ENCODE measurements around the gene ERMARD. TPM values are rescaled to one million over a fixed set of nuclear protein-coding genes. Genes with fewer than 3 reads are reported as not detected.

ERMARD gene
- polyA plus RNA-seq, 2 donors, result 18.4 to 49.9 TPM

GRCh38 chr6:169798764-169799473 is 47.5 kb downstream of the ERMARD start:
- Histone ChIP-seq H3K9me3 (ENCODE audit: control insufficient read depth in 2 of 2, insufficient read depth in 1 of 2, low read depth in 1 of 2, low read length in 1 of 2) (no peaks in the 10 kb centered on the region), H3K36me3 (ENCODE audit: control insufficient read depth in 2 of 2, insufficient read depth in 2 of 2, low read length in 1 of 2) (no peaks in the 10 kb centered on the region), H3K4me1 (ENCODE audit: control insufficient read depth in 2 of 2, insufficient read depth in 2 of 2, low read length in 1 of 2) (peaks cover 0 to 3% of the 10 kb centered on the region in 2 donors), H3K4me3 (ENCODE audit: low read depth in 1 of 2, low read length in 2 of 2) (no peak overlapping the region), H3K27ac (ENCODE audit: low read depth in 2 of 2, low read length in 1 of 2) (no peak overlapping the region), H3K27me3 (ENCODE audit: control insufficient read depth in 1 of 2, insufficient read depth in 2 of 2, low read length in 2 of 2) (no peaks in the 10 kb centered on the region)
- 81 to 91% methylated on average over 10 of the region's 10 CpGs for WGBS, 2 donors

GRCh38 chr6:169799474-169799926 is 48.1 kb downstream of the ERMARD start:
- H3K4me1 ChIP-seq (ENCODE audit: control insufficient read depth in 2 of 2, insufficient read depth in 2 of 2, low read length in 1 of 2), result peaks cover 0 to 3% of the 10 kb centered on the region in 2 donors
- no peak overlapping the region for H3K4me3 ChIP-seq (ENCODE audit: low read depth in 1 of 2, low read length in 2 of 2)
- no peak overlapping the region for H3K27ac ChIP-seq (ENCODE audit: low read depth in 2 of 2, low read length in 1 of 2)
- no peaks in the 10 kb centered on the region for H3K36me3 ChIP-seq (ENCODE audit: control insufficient read depth in 2 of 2, insufficient read depth in 2 of 2, low read length in 1 of 2)
- WGBS, 2 donors, result 69 to 70% methylated on average over 7 of the region's 7 CpGs
- H3K9me3 ChIP-seq (ENCODE audit: control insufficient read depth in 2 of 2, insufficient read depth in 1 of 2, low read depth in 1 of 2, low read length in 1 of 2), result no peaks in the 10 kb centered on the region
- no peaks in the 10 kb centered on the region for H3K27me3 ChIP-seq (ENCODE audit: control insufficient read depth in 1 of 2, insufficient read depth in 2 of 2, low read length in 2 of 2)

GRCh38 chr6:169800116-169800667 is 48.8 kb downstream of the ERMARD start:
- Histone ChIP-seq H3K36me3 (ENCODE audit: control insufficient read depth in 2 of 2, insufficient read depth in 2 of 2, low read length in 1 of 2) (no peaks in the 10 kb centered on the region), H3K27me3 (ENCODE audit: control insufficient read depth in 1 of 2, insufficient read depth in 2 of 2, low read length in 2 of 2) (no peaks in the 10 kb centered on the region), H3K4me1 (ENCODE audit: control insufficient read depth in 2 of 2, insufficient read depth in 2 of 2, low read length in 1 of 2) (peaks cover 0 to 3% of the 10 kb centered on the region in 2 donors), H3K4me3 (ENCODE audit: low read depth in 1 of 2, low read length in 2 of 2) (no peak overlapping the region), H3K27ac (ENCODE audit: low read depth in 2 of 2, low read length in 1 of 2) (no peak overlapping the region), H3K9me3 (ENCODE audit: control insufficient read depth in 2 of 2, insufficient read depth in 1 of 2, low read depth in 1 of 2, low read length in 1 of 2) (no peaks in the 10 kb centered on the region)
- WGBS, 2 donors, result 39 to 47% methylated on average over 9 of the region's 9 CpGs

GRCh38 chr6:169800668-169801395 is 49.4 kb downstream of the ERMARD start:
- Histone ChIP-seq H3K4me3 (ENCODE audit: low read depth in 1 of 2, low read length in 2 of 2) (no peak overlapping the region), H3K4me1 (ENCODE audit: control insufficient read depth in 2 of 2, insufficient read depth in 2 of 2, low read length in 1 of 2) (peaks cover 0 to 3% of the 10 kb centered on the region in 2 donors), H3K36me3 (ENCODE audit: control insufficient read depth in 2 of 2, insufficient read depth in 2 of 2, low read length in 1 of 2) (no peaks in the 10 kb centered on the region), H3K27ac (ENCODE audit: low read depth in 2 of 2, low read length in 1 of 2) (peak overlapping the region in 1 of 2 donors; percentile 5), H3K27me3 (ENCODE audit: control insufficient read depth in 1 of 2, insufficient read depth in 2 of 2, low read length in 2 of 2) (no peaks in the 10 kb centered on the region), H3K9me3 (ENCODE audit: control insufficient read depth in 2 of 2, insufficient read depth in 1 of 2, low read depth in 1 of 2, low read length in 1 of 2) (no peaks in the 10 kb centered on the region)
- 63 to 68% methylated on average over 12 to 13 of the region's 13 CpGs for WGBS, 2 donors

GRCh38 chr6:169801396-169802160 is 50.2 kb downstream of the ERMARD start:
- no peak overlapping the region for H3K27ac ChIP-seq (ENCODE audit: low read depth in 2 of 2, low read length in 1 of 2)
- H3K4me3 ChIP-seq (ENCODE audit: low read depth in 1 of 2, low read length in 2 of 2), result no peak overlapping the region
- no peaks in the 10 kb centered on the region for H3K27me3 ChIP-seq (ENCODE audit: control insufficient read depth in 1 of 2, insufficient read depth in 2 of 2, low read length in 2 of 2)
- H3K9me3 ChIP-seq (ENCODE audit: control insufficient read depth in 2 of 2, insufficient read depth in 1 of 2, low read depth in 1 of 2, low read length in 1 of 2), result no peaks in the 10 kb centered on the region
- peaks cover 0 to 3% of the 10 kb centered on the region in 2 donors for H3K4me1 ChIP-seq (ENCODE audit: control insufficient read depth in 2 of 2, insufficient read depth in 2 of 2, low read length in 1 of 2)
- 87% methylated on average over 31 of the region's 31 CpGs for WGBS, 2 donors
- H3K36me3 ChIP-seq (ENCODE audit: control insufficient read depth in 2 of 2, insufficient read depth in 2 of 2, low read length in 1 of 2), result no peaks in the 10 kb centered on the region

- 92 to 93% methylated on average over 9 of the region's 9 CpGs for WGBS, 2 donors
Measured at GRCh38 chr6:169802790-169803189, 51.4 kb downstream of the ERMARD start.

GRCh38 chr6:169803271-169803811 is 51.9 kb downstream of the ERMARD start:
- H3K9me3 ChIP-seq (ENCODE audit: control insufficient read depth in 2 of 2, insufficient read depth in 1 of 2, low read depth in 1 of 2, low read length in 1 of 2), result no peaks in the 10 kb centered on the region
- 61 to 73% methylated on average over 7 of the region's 7 CpGs for WGBS, 2 donors
- H3K4me3 ChIP-seq (ENCODE audit: low read depth in 1 of 2, low read length in 2 of 2), result no peak overlapping the region
- no peaks in the 10 kb centered on the region for H3K27me3 ChIP-seq (ENCODE audit: control insufficient read depth in 1 of 2, insufficient read depth in 2 of 2, low read length in 2 of 2)
- H3K4me1 ChIP-seq (ENCODE audit: control insufficient read depth in 2 of 2, insufficient read depth in 2 of 2, low read length in 1 of 2), result peaks cover 0 to 3% of the 10 kb centered on the region in 2 donors
- H3K36me3 ChIP-seq (ENCODE audit: control insufficient read depth in 2 of 2, insufficient read depth in 2 of 2, low read length in 1 of 2), result no peaks in the 10 kb centered on the region
- H3K27ac ChIP-seq (ENCODE audit: low read depth in 2 of 2, low read length in 1 of 2), result no peak overlapping the region

More at GRCh38 chr6:169802790-169803189, 51.4 kb downstream of the ERMARD start:
- Histone ChIP-seq H3K27me3 (ENCODE audit: control insufficient read depth in 1 of 2, insufficient read depth in 2 of 2, low read length in 2 of 2) (no peaks in the 10 kb centered on the region), H3K4me3 (ENCODE audit: low read depth in 1 of 2, low read length in 2 of 2) (no peak overlapping the region), H3K4me1 (ENCODE audit: control insufficient read depth in 2 of 2, insufficient read depth in 2 of 2, low read length in 1 of 2) (peaks cover 0 to 3% of the 10 kb centered on the region in 2 donors), H3K27ac (ENCODE audit: low read depth in 2 of 2, low read length in 1 of 2) (no peak overlapping the region), H3K9me3 (ENCODE audit: control insufficient read depth in 2 of 2, insufficient read depth in 1 of 2, low read depth in 1 of 2, low read length in 1 of 2) (no peaks in the 10 kb centered on the region), H3K36me3 (ENCODE audit: control insufficient read depth in 2 of 2, insufficient read depth in 2 of 2, low read length in 1 of 2) (no peaks in the 10 kb centered on the region)

- H3K9me3 ChIP-seq (ENCODE audit: control insufficient read depth in 2 of 2, insufficient read depth in 1 of 2, low read depth in 1 of 2, low read length in 1 of 2), result no peaks in the 10 kb centered on the region
- H3K27ac ChIP-seq (ENCODE audit: low read depth in 2 of 2, low read length in 1 of 2), result no peak overlapping the region
- no peaks in the 10 kb centered on the region for H3K27me3 ChIP-seq (ENCODE audit: control insufficient read depth in 1 of 2, insufficient read depth in 2 of 2, low read length in 2 of 2)
- no peaks in the 10 kb centered on the region for H3K36me3 ChIP-seq (ENCODE audit: control insufficient read depth in 2 of 2, insufficient read depth in 2 of 2, low read length in 1 of 2)
- 63 to 74% methylated on average over 3 of the region's 3 CpGs for WGBS, 2 donors
- no peak overlapping the region for H3K4me3 ChIP-seq (ENCODE audit: low read depth in 1 of 2, low read length in 2 of 2)
- H3K4me1 ChIP-seq (ENCODE audit: control insufficient read depth in 2 of 2, insufficient read depth in 2 of 2, low read length in 1 of 2), result peaks cover 0 to 3% of the 10 kb centered on the region in 2 donors
Measured at GRCh38 chr6:169803816-169804340, 52.5 kb downstream of the ERMARD start.

GRCh38 chr6:169804427-169804826 is 53.0 kb downstream of the ERMARD start:
- no peak overlapping the region for H3K4me3 ChIP-seq (ENCODE audit: low read depth in 1 of 2, low read length in 2 of 2)
- H3K4me1 ChIP-seq (ENCODE audit: control insufficient read depth in 2 of 2, insufficient read depth in 2 of 2, low read length in 1 of 2), result peaks cover 0 to 3% of the 10 kb centered on the region in 2 donors
- no peaks in the 10 kb centered on the region for H3K27me3 ChIP-seq (ENCODE audit: control insufficient read depth in 1 of 2, insufficient read depth in 2 of 2, low read length in 2 of 2)
- H3K36me3 ChIP-seq (ENCODE audit: control insufficient read depth in 2 of 2, insufficient read depth in 2 of 2, low read length in 1 of 2), result no peaks in the 10 kb centered on the region
- no peak overlapping the region for H3K27ac ChIP-seq (ENCODE audit: low read depth in 2 of 2, low read length in 1 of 2)
- H3K9me3 ChIP-seq (ENCODE audit: control insufficient read depth in 2 of 2, insufficient read depth in 1 of 2, low read depth in 1 of 2, low read length in 1 of 2), result no peaks in the 10 kb centered on the region
